Liver (tissue), 9 donors: ENCODE data around the gene TEX14. TPM values are rescaled to one million over a fixed set of nuclear protein-coding genes. Genes with fewer than 3 reads are reported as not detected.

Experiments
- DNase-seq: peaks from one replicate; pipeline ENCODE4 v3.0.0-alpha.2; 2017; ENCODE audit warnings: low spot score
- H3K27ac ChIP-seq, 2 donors: one replicate each; pipeline ENCODE4 v1.7.0; 2013; ENCODE audit warnings: inconsistent platforms in 2 of 2, low read length in 2 of 2, control low read depth in 1 of 2, low read depth in 1 of 2, mild to moderate bottlenecking in 1 of 2
- H3K27me3 ChIP-seq, 4 donors: one replicate each; pipeline versions ENCODE4 v1.6.1 to v1.7.0; 2013; ENCODE audit warnings: low read length in 3 of 4, inconsistent platforms in 1 of 4, mild to moderate bottlenecking in 1 of 4, moderate library complexity in 1 of 4; ENCODE audit not compliant: control insufficient read depth in 4 of 4, insufficient read depth in 4 of 4
- H3K36me3 ChIP-seq, 4 donors: one replicate each; pipeline versions ENCODE4 v1.6.1 to v1.7.0; 2013; ENCODE audit warnings: low read length in 3 of 4, mild to moderate bottlenecking in 3 of 4, low read depth in 1 of 4, moderate library complexity in 1 of 4; ENCODE audit not compliant: control insufficient read depth in 4 of 4, insufficient read depth in 3 of 4
- H3K4me1 ChIP-seq, 4 donors: one replicate each; pipeline versions ENCODE4 v1.6.1 to v1.7.0; 2013; ENCODE audit warnings: low read length in 3 of 4, mild to moderate bottlenecking in 3 of 4, moderate library complexity in 1 of 4; ENCODE audit not compliant: control insufficient read depth in 4 of 4, insufficient read depth in 4 of 4
- H3K4me3 ChIP-seq, 3 donors: one replicate each; pipeline versions ENCODE4 v1.6.1 to v1.7.0; 2013; ENCODE audit warnings: low read length in 3 of 3, control low read depth in 1 of 3, low read depth in 1 of 3, mild to moderate bottlenecking in 1 of 3
- H3K9ac ChIP-seq, 2 donors: one replicate each; pipeline ENCODE4 v1.7.0; 2013; ENCODE audit warnings: low read length in 2 of 2, mild to moderate bottlenecking in 2 of 2, moderate library complexity in 2 of 2, control low read depth in 1 of 2, low read depth in 1 of 2
- H3K9me3 ChIP-seq, 4 donors: one replicate each; pipeline versions ENCODE4 v1.6.1 to v1.7.0; 2013; ENCODE audit warnings: low read length in 3 of 4; ENCODE audit not compliant: control insufficient read depth in 4 of 4
- EGR1 ChIP-seq, 2 donors: IDR thresholded peaks; 2 replicates each; pipeline ENCODE4 v1.6.1; 2016 to 2018; ENCODE audit warnings: antibody characterized with exemption in 2 of 2, low read depth in 2 of 2
- FOXA1 ChIP-seq: IDR thresholded peaks from 2 replicates; pipeline ENCODE4 v1.6.1; 2016; ENCODE audit warnings: antibody characterized with exemption
- GABPA ChIP-seq, 2 donors: IDR thresholded peaks in 1 of 2; conservative IDR thresholded peaks in 1 of 2; 2 replicates each; pipeline ENCODE4 v1.6.1; 2016; ENCODE audit warnings: antibody characterized with exemption in 2 of 2, mild to moderate bottlenecking in 1 of 2, moderate library complexity in 1 of 2
- HNF4A ChIP-seq, 2 donors: conservative IDR thresholded peaks; 2 replicates each; pipeline ENCODE4 v1.6.1; 2016; ENCODE audit warnings: antibody characterized with exemption in 2 of 2, mild to moderate bottlenecking in 2 of 2
- HNF4G ChIP-seq: IDR thresholded peaks from 2 replicates; pipeline ENCODE4 v1.6.1; 2016; ENCODE audit warnings: antibody characterized with exemption
- NR2F2 ChIP-seq: IDR thresholded peaks from 2 replicates; pipeline ENCODE4 v1.6.1; 2016; ENCODE audit warnings: antibody characterized with exemption
- RAD21 ChIP-seq, 2 donors: IDR thresholded peaks; 2 replicates each; pipeline ENCODE4 v1.6.1; 2016; ENCODE audit warnings: antibody characterized with exemption in 2 of 2, mild to moderate bottlenecking in 2 of 2
- TAF1 ChIP-seq: conservative IDR thresholded peaks from 2 replicates; pipeline ENCODE4 v1.6.1; 2016; ENCODE audit warnings: antibody characterized with exemption, mild to moderate bottlenecking
- YY1 ChIP-seq: IDR thresholded peaks from 2 replicates; pipeline ENCODE4 v1.6.1; 2016; ENCODE audit warnings: antibody characterized with exemption, mild to moderate bottlenecking
- WGBS: extraction: QIAGEN DNeasy Blood & Tissue Kit; methylation state at CpG from one replicate; pipeline ENCODE4 v1.1.7; 2013; 5-methylcytosine and 5-hydroxymethylcytosine counted together
- polyA plus RNA-seq, 2 donors: library from polyadenylated mRNA; stranded (reverse) in 1 of 2; unstranded in 1 of 2; fragments of 200-250 nt in 1 of 2; fragments of >200 nt in 1 of 2; fragmentation: Nextera tagmentation in 1 of 2; extraction: Ambion mirVana in 1 of 2; gene quantifications; one replicate each; pipeline versions ENCODE4 v1.2.1 to v1.2.3, GENCODE V29; 2013 to 2015
- total RNA-seq, 2 donors: library from RNA; depleted of rRNA; stranded (reverse); fragments of >200 nt; gene quantifications; one replicate each; pipeline ENCODE4 v1.2.3, GENCODE V29; 2014
- TF ChIP-seq, protein P1 (sequence below): IDR thresholded peaks from 2 replicates; pipeline ENCODE4 v1.6.1; 2016; ENCODE audit warnings: antibody characterized with exemption
- TF ChIP-seq, protein P2 (sequence below): fragments of 150-350 bp; IDR thresholded peaks from 2 replicates; pipeline ENCODE4 v1.5.1; 2017; ENCODE audit warnings: improper control_type of control experiment, low read depth, low read length; ENCODE audit not compliant: missing input control
- TF ChIP-seq, protein P3 (sequence below): IDR thresholded peaks from 2 replicates; pipeline ENCODE4 v1.6.1; 2016; ENCODE audit warnings: antibody characterized with exemption, mild to moderate bottlenecking
- donor health status: healthy.
- donor health status: healthy.
- donor health status: healthy.
- donor health status: healthy.
- donor health status: healthy.

Gene TEX14
- total and polyA plus RNA-seq, 4 donors = 0.01 to 0.17 (median 0.13) TPM

DNA sequence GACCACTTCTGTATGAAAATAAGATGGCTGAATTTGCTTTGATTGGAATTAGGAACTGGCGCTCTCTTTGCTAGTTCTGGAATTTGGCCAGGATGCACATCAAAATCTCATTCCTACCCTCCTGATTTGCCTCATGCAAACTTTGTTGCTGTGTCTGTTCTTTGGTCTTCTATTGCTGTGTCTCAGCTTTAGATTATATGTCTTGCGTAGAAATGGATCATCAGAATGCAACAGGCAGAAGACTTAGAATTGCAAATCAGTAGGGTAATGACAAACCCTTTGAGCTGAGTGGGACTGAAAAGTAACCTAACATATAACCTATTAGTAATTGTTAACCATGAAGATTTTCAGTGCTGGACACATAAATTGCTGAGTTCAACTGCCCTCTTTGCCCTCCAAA is 30.9 kb upstream of the TEX14 start (continued):
- TF ChIP-seq, protein P1, sequence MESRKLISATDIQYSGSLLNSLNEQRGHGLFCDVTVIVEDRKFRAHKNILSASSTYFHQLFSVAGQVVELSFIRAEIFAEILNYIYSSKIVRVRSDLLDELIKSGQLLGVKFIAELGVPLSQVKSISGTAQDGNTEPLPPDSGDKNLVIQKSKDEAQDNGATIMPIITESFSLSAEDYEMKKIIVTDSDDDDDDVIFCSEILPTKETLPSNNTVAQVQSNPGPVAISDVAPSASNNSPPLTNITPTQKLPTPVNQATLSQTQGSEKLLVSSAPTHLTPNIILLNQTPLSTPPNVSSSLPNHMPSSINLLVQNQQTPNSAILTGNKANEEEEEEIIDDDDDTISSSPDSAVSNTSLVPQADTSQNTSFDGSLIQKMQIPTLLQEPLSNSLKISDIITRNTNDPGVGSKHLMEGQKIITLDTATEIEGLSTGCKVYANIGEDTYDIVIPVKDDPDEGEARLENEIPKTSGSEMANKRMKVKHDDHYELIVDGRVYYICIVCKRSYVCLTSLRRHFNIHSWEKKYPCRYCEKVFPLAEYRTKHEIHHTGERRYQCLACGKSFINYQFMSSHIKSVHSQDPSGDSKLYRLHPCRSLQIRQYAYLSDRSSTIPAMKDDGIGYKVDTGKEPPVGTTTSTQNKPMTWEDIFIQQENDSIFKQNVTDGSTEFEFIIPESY = no peak
- TF ChIP-seq HNF4G = no peak
- no peak for TF ChIP-seq NR2F2
- no peak for TF ChIP-seq YY1

DNA sequence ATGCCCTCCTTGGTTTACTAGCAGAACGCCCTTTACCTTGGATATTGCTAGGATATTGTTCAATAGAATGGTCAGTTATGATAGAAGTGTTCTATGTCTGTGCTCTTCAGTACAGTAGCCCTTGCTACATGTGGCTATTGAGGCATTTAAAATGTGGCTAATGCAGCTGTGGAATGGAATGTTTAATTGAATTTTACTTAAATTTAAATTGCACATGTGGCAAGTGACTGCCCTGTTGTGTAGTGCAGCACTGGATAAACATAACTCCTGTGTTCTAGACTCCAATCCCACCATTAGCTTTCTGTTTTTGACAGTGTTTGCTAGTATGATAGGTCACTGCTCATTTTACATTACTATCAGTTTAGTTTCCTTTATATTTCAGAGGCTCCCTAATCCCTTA is 30.4 kb upstream of the TEX14 start:
- 93% methylated on average over 1 of the region's 1 CpG for WGBS

DNA sequence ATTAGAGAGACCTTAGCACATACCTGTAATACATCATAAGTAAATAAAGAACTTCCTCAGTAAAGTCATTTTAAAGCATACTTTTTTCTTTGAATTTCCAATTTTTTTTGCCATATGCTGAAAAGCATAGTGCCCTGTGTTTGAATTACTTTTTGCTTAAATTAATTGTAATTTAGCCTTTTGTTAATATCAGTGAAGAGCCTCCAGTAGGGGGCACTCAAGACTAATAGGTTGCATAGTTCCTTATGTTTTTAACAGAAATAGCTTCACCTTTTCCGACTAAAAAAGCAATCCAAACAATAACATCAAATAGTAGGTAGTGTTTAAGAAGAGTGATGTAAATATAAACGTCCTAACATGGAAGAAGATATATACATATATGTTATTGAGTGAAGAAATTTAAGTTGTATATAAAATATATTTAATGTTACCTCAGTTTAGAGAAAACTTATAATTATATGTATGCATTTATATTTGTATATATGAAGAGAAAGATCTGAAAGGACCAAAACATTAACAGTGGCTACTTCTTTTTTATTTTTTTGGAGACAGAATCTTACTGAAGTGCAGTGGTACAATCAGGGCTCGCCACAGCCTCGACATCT is 19.2 kb upstream of the TEX14 start:
- no peak overlapping the region for H3K9ac ChIP-seq
- no peak for DNase-seq
- peaks cover 0 to 4% (median 3%) of the 10 kb centered on the region in 4 donors for H3K36me3 ChIP-seq
- H3K27me3 ChIP-seq = no peaks in the 10 kb centered on the region
- H3K27ac ChIP-seq = no peak overlapping the region
- TF ChIP-seq FOXA1 (no peak), HNF4A (conservative IDR thresholded peaks at IDR 0.05) (no peak), RAD21 (IDR thresholded peaks at IDR 0.05) (peak; percentile 91 to 92)
- TF ChIP-seq, protein P2, sequence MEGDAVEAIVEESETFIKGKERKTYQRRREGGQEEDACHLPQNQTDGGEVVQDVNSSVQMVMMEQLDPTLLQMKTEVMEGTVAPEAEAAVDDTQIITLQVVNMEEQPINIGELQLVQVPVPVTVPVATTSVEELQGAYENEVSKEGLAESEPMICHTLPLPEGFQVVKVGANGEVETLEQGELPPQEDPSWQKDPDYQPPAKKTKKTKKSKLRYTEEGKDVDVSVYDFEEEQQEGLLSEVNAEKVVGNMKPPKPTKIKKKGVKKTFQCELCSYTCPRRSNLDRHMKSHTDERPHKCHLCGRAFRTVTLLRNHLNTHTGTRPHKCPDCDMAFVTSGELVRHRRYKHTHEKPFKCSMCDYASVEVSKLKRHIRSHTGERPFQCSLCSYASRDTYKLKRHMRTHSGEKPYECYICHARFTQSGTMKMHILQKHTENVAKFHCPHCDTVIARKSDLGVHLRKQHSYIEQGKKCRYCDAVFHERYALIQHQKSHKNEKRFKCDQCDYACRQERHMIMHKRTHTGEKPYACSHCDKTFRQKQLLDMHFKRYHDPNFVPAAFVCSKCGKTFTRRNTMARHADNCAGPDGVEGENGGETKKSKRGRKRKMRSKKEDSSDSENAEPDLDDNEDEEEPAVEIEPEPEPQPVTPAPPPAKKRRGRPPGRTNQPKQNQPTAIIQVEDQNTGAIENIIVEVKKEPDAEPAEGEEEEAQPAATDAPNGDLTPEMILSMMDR = peak; percentile 66
- H3K9me3 ChIP-seq = no peaks in the 10 kb centered on the region
- no peak overlapping the region for H3K4me3 ChIP-seq
- no peaks in the 10 kb centered on the region for H3K4me1 ChIP-seq
- WGBS = 48% methylated on average over 4 of the region's 4 CpGs

More for the DNA sequence above, 30.4 kb upstream of the TEX14 start:
- Histone ChIP-seq H3K4me1 (no peaks in the 10 kb centered on the region), H3K27me3 (no peaks in the 10 kb centered on the region), H3K27ac (no peak overlapping the region), H3K9ac (no peak overlapping the region), H3K36me3 (peaks cover 0 to 4% (median 0%) of the 10 kb centered on the region in 4 donors), H3K9me3 (no peaks in the 10 kb centered on the region), H3K4me3 (no peak overlapping the region)
- TF ChIP-seq EGR1 (IDR thresholded peaks at IDR 0.05; ENCODE audit: low read depth in 2 of 2) = no peak
- no peak for TF ChIP-seq GABPA (IDR thresholded peaks at IDR 0.05 in 1 of 2, conservative IDR thresholded peaks at IDR 0.05 in 1 of 2)
- no peak for TF ChIP-seq TAF1
- TF ChIP-seq, protein P3, sequence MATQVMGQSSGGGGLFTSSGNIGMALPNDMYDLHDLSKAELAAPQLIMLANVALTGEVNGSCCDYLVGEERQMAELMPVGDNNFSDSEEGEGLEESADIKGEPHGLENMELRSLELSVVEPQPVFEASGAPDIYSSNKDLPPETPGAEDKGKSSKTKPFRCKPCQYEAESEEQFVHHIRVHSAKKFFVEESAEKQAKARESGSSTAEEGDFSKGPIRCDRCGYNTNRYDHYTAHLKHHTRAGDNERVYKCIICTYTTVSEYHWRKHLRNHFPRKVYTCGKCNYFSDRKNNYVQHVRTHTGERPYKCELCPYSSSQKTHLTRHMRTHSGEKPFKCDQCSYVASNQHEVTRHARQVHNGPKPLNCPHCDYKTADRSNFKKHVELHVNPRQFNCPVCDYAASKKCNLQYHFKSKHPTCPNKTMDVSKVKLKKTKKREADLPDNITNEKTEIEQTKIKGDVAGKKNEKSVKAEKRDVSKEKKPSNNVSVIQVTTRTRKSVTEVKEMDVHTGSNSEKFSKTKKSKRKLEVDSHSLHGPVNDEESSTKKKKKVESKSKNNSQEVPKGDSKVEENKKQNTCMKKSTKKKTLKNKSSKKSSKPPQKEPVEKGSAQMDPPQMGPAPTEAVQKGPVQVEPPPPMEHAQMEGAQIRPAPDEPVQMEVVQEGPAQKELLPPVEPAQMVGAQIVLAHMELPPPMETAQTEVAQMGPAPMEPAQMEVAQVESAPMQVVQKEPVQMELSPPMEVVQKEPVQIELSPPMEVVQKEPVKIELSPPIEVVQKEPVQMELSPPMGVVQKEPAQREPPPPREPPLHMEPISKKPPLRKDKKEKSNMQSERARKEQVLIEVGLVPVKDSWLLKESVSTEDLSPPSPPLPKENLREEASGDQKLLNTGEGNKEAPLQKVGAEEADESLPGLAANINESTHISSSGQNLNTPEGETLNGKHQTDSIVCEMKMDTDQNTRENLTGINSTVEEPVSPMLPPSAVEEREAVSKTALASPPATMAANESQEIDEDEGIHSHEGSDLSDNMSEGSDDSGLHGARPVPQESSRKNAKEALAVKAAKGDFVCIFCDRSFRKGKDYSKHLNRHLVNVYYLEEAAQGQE = no peak
- no peak for TF ChIP-seq RAD21 (IDR thresholded peaks at IDR 0.05)
- no peak for DNase-seq
